GM21825 (cell line): ENCODE results near the gene MTMR4.
"Not testable (repeated sequence)": the region's sequence is repeated elsewhere in the genome, so short reads cannot be mapped to it uniquely, and the experiment has no call there.

Experiments used
- ATAC-seq: cut with Tn5 transposase; IDR thresholded peaks from one replicate; pipeline ENCODE4 v1.9.1; 2021; ENCODE audit warnings: mild to moderate bottlenecking, moderate library complexity; ENCODE audit not compliant: unreplicated experiment

Gene MTMR4

GRCh38 chr17:58493506-58493905 lies 20.9 kb downstream of the MTMR4 start:
- ATAC-seq, result no peak

GRCh38 chr17:58492238-58493121 lies 22.0 kb downstream of the MTMR4 start:
- ATAC-seq, result no peak

- ATAC-seq, result no peak
Measured at GRCh38 chr17:58491510-58492045, 22.9 kb downstream of the MTMR4 start.

- no peak for ATAC-seq
Measured at GRCh38 chr17:58488428-58488890, 26.0 kb downstream of the MTMR4 start.

GRCh38 chr17:58487589-58488427 lies 26.6 kb downstream of the MTMR4 start, which contains the start of gene HSF5:
Gene HSF5, minus strand, starts transcription at chr17:58488408. Its CDS starts 134 bp downstream, at chr17:58488274.
- peak; percentile 56 for ATAC-seq

GRCh38 chr17:58484600-58484999 lies 29.8 kb downstream of the MTMR4 start:
- no peak for ATAC-seq

GRCh38 chr17:58481798-58482197 lies 32.6 kb downstream of the MTMR4 start:
- ATAC-seq, result not testable (repeated sequence)

- ATAC-seq, result no peak
Measured at GRCh38 chr17:58480090-58480489, 34.3 kb downstream of the MTMR4 start.

GRCh38 chr17:58476812-58477211 lies 37.6 kb downstream of the MTMR4 start:
- ATAC-seq, result no peak

- ATAC-seq, result no peak
Measured at GRCh38 chr17:58475985-58476384, 38.5 kb downstream of the MTMR4 start.

GRCh38 chr17:58470356-58470755 lies 44.1 kb downstream of the MTMR4 start:
- ATAC-seq, result no peak

- no peak for ATAC-seq
Measured at GRCh38 chr17:58468944-58469343, 45.5 kb downstream of the MTMR4 start.

GRCh38 chr17:58455491-58455890 lies 58.9 kb downstream of the MTMR4 start:
- no peak for ATAC-seq

GRCh38 chr17:58452738-58453137 lies 61.7 kb downstream of the MTMR4 start:
- no peak for ATAC-seq

- ATAC-seq, result no peak
Measured at GRCh38 chr17:58447039-58447975, 67.1 kb downstream of the MTMR4 start.

GRCh38 chr17:58446086-58446485 lies 68.4 kb downstream of the MTMR4 start:
- no peak for ATAC-seq
